ENCODE results near the gene ANKS1B.

The ANKS1B gene

DNA sequence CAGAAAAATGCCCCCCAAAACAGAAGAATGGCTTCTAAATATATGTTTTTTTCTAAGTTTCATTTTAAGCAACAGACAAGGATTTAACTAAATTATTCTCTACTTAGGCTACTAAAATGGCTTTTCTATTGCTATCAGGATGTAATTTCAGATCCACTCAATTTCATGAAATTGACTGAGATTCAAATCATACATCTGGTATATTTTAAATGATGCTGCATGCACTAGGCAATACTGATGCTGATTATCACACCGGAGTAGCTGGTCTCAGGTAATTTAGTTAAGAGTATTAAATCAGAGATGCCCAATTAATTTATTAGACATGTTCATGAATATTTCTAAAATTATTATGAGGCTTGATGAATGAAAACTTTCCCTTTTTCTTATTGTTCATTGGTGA lies 1188.0 kb downstream of the ANKS1B start:
- H3K4me1 ChIP-seq (ENCODE audit: insufficient read depth, low read length) = peaks cover 5% of the 10 kb centered on the region
- no peaks in the 10 kb centered on the region for H3K9me3 ChIP-seq (ENCODE audit: low read length)
- no peaks in the 10 kb centered on the region for H3K27me3 ChIP-seq (ENCODE audit: insufficient read depth, low read length)
- no peak overlapping the region for H2AFZ ChIP-seq (ENCODE audit: low read depth, low read length)
- H3K4me3 ChIP-seq (ENCODE audit: low read length) = no peak overlapping the region
- no peaks in the 10 kb centered on the region for H3K36me3 ChIP-seq (ENCODE audit: insufficient read depth, low read length)

DNA sequence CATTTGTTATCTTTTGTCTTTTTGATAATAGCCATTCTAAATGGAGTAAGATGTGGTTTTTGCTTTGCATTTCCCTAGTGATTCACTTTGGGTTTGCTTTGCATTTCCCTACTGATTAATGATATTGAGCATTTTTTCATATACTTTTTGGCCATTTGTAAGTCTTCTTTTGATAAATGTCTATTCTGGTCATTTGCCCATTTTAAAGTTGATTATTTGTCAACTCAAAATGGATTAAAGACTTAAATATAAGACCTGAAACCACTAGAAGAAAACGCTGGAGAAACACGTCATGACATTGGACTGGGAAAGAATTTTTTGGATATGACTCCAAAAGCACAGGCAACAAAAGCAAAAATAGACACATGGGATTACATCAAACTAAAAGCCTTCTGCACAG lies 1191.6 kb downstream of the ANKS1B start:
- Histone ChIP-seq H3K27me3 (ENCODE audit: insufficient read depth, low read length) (no peaks in the 10 kb centered on the region), H3K9me3 (ENCODE audit: low read length) (no peaks in the 10 kb centered on the region), H2AFZ (ENCODE audit: low read depth, low read length) (no peak overlapping the region), H3K4me3 (ENCODE audit: low read length) (no peak overlapping the region), H3K4me1 (ENCODE audit: insufficient read depth, low read length) (no peaks in the 10 kb centered on the region), H3K36me3 (ENCODE audit: insufficient read depth, low read length) (no peaks in the 10 kb centered on the region)

- H3K4me1 ChIP-seq (ENCODE audit: insufficient read depth, low read length) = no peaks in the 10 kb centered on the region
Measured at GRCh38 chr12:98791406-98791805, 1193.3 kb downstream of the ANKS1B start.

GRCh38 chr12:98788396-98788795 lies 1196.3 kb downstream of the ANKS1B start:
- no peaks in the 10 kb centered on the region for H3K27me3 ChIP-seq (ENCODE audit: insufficient read depth, low read length)
- no peaks in the 10 kb centered on the region for H3K9me3 ChIP-seq (ENCODE audit: low read length)

More at GRCh38 chr12:98791406-98791805, 1193.3 kb downstream of the ANKS1B start:
- Histone ChIP-seq H3K9me3 (ENCODE audit: low read length) (no peaks in the 10 kb centered on the region), H3K36me3 (ENCODE audit: insufficient read depth, low read length) (no peaks in the 10 kb centered on the region), H3K4me3 (ENCODE audit: low read length) (no peak overlapping the region), H3K27me3 (ENCODE audit: insufficient read depth, low read length) (no peaks in the 10 kb centered on the region), H2AFZ (ENCODE audit: low read depth, low read length) (no peak overlapping the region)

DNA sequence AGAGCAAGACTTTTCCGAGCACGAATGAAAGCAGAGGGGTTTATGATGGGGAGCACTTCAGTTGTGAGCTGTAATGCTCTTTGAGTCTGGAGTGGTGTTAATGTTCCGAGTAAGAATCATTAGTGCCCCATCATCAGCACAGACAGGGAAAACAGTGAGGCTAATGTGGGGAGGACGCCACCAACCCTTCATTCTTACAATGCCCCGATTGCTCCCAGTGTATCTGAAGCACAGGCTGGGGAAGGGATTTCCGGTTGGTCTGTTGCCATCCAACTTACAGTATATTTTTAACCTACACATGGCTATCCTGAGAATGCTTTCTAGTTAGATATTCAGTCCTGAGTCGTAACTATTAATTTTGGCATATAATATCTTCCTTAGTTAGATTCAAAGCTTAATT lies 1198.1 kb downstream of the ANKS1B start:
- H3K4me3 ChIP-seq (ENCODE audit: low read length) = no peak overlapping the region
- no peaks in the 10 kb centered on the region for H3K4me1 ChIP-seq (ENCODE audit: insufficient read depth, low read length)
- no peaks in the 10 kb centered on the region for H3K9me3 ChIP-seq (ENCODE audit: low read length)
- H3K27me3 ChIP-seq (ENCODE audit: insufficient read depth, low read length) = no peaks in the 10 kb centered on the region
- H3K36me3 ChIP-seq (ENCODE audit: insufficient read depth, low read length) = no peaks in the 10 kb centered on the region
- no peak overlapping the region for H2AFZ ChIP-seq (ENCODE audit: low read depth, low read length)

More at GRCh38 chr12:98788396-98788795, 1196.3 kb downstream of the ANKS1B start:
- no peaks in the 10 kb centered on the region for H3K4me1 ChIP-seq (ENCODE audit: insufficient read depth, low read length)
- H3K36me3 ChIP-seq (ENCODE audit: insufficient read depth, low read length) = no peaks in the 10 kb centered on the region
- no peak overlapping the region for H3K4me3 ChIP-seq (ENCODE audit: low read length)
- H2AFZ ChIP-seq (ENCODE audit: low read depth, low read length) = no peak overlapping the region

- no peaks in the 10 kb centered on the region for H3K36me3 ChIP-seq (ENCODE audit: insufficient read depth, low read length)
- H3K9me3 ChIP-seq (ENCODE audit: low read length) = no peaks in the 10 kb centered on the region
- no peak overlapping the region for H3K4me3 ChIP-seq (ENCODE audit: low read length)
- H3K4me1 ChIP-seq (ENCODE audit: insufficient read depth, low read length) = peaks cover 3% of the 10 kb centered on the region
- no peaks in the 10 kb centered on the region for H3K27me3 ChIP-seq (ENCODE audit: insufficient read depth, low read length)
- H2AFZ ChIP-seq (ENCODE audit: low read depth, low read length) = no peak overlapping the region
Measured at GRCh38 chr12:98783420-98783819, 1201.3 kb downstream of the ANKS1B start.

GRCh38 chr12:98780261-98780660 lies 1204.5 kb downstream of the ANKS1B start:
- H3K4me1 ChIP-seq (ENCODE audit: insufficient read depth, low read length) = peaks cover 3% of the 10 kb centered on the region
- no peaks in the 10 kb centered on the region for H3K27me3 ChIP-seq (ENCODE audit: insufficient read depth, low read length)
- H3K9me3 ChIP-seq (ENCODE audit: low read length) = no peaks in the 10 kb centered on the region
- no peaks in the 10 kb centered on the region for H3K36me3 ChIP-seq (ENCODE audit: insufficient read depth, low read length)
- H3K4me3 ChIP-seq (ENCODE audit: low read length) = no peak overlapping the region
- H2AFZ ChIP-seq (ENCODE audit: low read depth, low read length) = no peak overlapping the region

DNA sequence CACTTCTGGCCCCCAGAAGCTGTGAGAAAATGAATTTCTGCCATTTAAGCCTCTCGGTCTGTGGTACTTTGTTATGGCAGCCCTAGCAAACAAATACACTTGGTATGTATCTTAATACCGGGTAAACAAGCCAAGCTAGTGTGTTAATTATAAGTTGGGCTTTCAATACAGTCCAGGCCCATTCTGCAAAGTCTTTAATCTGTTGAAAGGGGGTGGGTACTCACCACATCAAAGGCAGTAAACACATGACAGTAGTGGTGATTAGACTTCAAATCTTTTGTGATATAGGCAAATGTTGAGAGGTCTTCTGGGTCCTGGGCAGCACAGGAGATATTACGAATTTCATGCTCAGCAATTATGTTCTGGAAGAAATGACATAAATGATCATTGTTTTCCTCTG lies 1211.9 kb downstream of the ANKS1B start:
- Histone ChIP-seq H3K36me3 (ENCODE audit: insufficient read depth, low read length) (no peaks in the 10 kb centered on the region), H3K27me3 (ENCODE audit: insufficient read depth, low read length) (no peaks in the 10 kb centered on the region), H3K4me1 (ENCODE audit: insufficient read depth, low read length) (no peaks in the 10 kb centered on the region)

DNA sequence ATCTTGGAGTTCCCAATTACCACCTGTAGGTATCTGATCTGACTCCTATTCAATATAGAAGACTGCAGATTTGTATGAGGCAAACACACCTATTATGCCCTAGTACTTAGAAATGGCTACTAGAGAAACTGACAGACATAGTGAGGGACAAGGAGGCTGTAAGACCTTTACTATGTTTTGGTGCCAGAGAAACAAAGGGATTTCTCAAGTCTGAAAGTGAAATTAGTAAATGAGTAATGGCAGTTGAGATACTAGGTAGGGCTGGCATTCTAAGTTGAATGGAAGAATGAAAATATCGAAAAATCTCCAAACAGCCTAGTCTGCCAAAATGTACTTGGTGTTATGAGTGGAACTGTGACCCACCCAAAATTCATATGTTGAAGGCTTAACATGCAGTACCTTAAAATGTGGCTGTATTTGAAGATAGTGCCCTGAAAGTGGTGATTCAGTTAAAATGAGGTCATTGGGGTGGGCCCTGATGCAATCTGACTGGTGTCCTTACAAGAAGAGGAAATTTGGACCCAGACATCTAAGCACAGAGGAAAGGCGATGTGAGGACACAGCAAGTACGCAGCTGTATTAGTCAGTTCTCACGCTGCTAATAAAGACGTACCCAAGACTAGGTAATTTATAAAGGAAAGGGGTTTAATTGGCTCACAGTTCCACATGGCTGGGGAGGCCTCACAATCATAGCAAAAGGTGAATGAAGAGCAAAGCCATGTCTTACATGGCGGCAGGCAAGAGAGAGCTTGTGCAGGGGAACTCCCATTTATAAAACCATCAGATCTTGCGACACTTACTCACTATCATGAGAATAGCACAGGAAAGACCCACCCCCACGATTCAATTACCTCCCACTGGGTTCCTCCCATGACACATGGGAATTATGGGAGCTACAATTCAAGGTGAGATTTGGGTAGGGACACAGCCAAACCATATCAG lies 1212.7 kb downstream of the ANKS1B start:
- Histone ChIP-seq H3K4me1 (ENCODE audit: insufficient read depth, low read length) (no peaks in the 10 kb centered on the region), H2AFZ (ENCODE audit: low read depth, low read length) (no peak overlapping the region), H3K27me3 (ENCODE audit: insufficient read depth, low read length) (no peaks in the 10 kb centered on the region), H3K9me3 (ENCODE audit: low read length) (no peaks in the 10 kb centered on the region), H3K4me3 (ENCODE audit: low read length) (no peak overlapping the region), H3K36me3 (ENCODE audit: insufficient read depth, low read length) (no peaks in the 10 kb centered on the region)

More for the DNA sequence above, 1211.9 kb downstream of the ANKS1B start:
- no peak overlapping the region for H3K4me3 ChIP-seq (ENCODE audit: low read length)
- H2AFZ ChIP-seq (ENCODE audit: low read depth, low read length) = no peak overlapping the region
- H3K9me3 ChIP-seq (ENCODE audit: low read length) = no peaks in the 10 kb centered on the region

DNA sequence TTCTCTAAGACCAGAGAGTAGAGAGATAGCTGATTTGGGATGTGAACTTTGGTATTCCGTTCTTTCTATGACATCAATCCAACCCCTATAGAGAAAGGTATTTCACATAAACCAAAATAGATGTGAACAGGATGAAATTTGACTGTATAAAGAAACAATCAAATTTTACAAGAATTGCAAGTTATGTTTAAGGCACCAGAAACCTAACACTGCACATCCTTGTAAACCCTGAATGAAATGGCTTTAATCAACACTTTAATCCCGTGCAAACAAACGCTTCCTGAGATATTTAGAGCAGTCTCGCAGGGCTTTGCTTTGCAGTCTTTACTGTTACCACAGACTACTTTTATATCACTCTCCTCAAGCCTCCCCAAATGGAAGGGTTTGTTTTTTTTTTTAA lies 1214.5 kb downstream of the ANKS1B start:
- Histone ChIP-seq H3K9me3 (ENCODE audit: low read length) (no peaks in the 10 kb centered on the region), H3K4me1 (ENCODE audit: insufficient read depth, low read length) (no peaks in the 10 kb centered on the region), H3K27me3 (ENCODE audit: insufficient read depth, low read length) (no peaks in the 10 kb centered on the region), H3K36me3 (ENCODE audit: insufficient read depth, low read length) (no peaks in the 10 kb centered on the region), H2AFZ (ENCODE audit: low read depth, low read length) (no peak overlapping the region), H3K4me3 (ENCODE audit: low read length) (no peak overlapping the region)

DNA sequence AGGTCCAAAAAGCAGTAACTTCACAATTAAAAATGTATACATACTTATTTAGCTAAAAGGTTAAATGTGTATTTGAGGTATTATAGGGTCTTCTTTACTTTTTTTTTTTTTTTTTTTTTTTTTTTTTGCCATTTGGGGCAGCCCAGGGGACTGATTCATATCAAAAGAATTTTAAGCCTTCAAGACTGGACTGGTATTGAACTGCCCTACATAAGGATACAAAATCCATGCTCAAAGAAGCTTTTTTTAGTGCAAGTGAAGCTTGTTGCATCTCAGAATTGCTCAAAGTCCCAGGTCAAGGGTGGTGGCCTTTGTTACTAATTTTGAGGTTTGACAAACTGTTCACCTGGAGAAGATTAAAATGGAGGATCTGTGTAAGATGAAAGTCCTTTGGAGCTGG lies 1215.7 kb downstream of the ANKS1B start:
- H3K36me3 ChIP-seq (ENCODE audit: insufficient read depth, low read length) = no peaks in the 10 kb centered on the region

GRCh38 chr12:98767248-98767647 lies 1217.5 kb downstream of the ANKS1B start:
- Histone ChIP-seq H3K9me3 (ENCODE audit: low read length) (no peaks in the 10 kb centered on the region), H3K4me3 (ENCODE audit: low read length) (no peak overlapping the region), H2AFZ (ENCODE audit: low read depth, low read length) (no peak overlapping the region), H3K36me3 (ENCODE audit: insufficient read depth, low read length) (no peaks in the 10 kb centered on the region), H3K27me3 (ENCODE audit: insufficient read depth, low read length) (no peaks in the 10 kb centered on the region), H3K4me1 (ENCODE audit: insufficient read depth, low read length) (peaks cover under 1% of the 10 kb centered on the region)

More for the DNA sequence above, 1215.7 kb downstream of the ANKS1B start:
- no peak overlapping the region for H2AFZ ChIP-seq (ENCODE audit: low read depth, low read length)
- H3K27me3 ChIP-seq (ENCODE audit: insufficient read depth, low read length) = no peaks in the 10 kb centered on the region
- H3K4me3 ChIP-seq (ENCODE audit: low read length) = no peak overlapping the region
- no peaks in the 10 kb centered on the region for H3K4me1 ChIP-seq (ENCODE audit: insufficient read depth, low read length)
- H3K9me3 ChIP-seq (ENCODE audit: low read length) = no peaks in the 10 kb centered on the region

DNA sequence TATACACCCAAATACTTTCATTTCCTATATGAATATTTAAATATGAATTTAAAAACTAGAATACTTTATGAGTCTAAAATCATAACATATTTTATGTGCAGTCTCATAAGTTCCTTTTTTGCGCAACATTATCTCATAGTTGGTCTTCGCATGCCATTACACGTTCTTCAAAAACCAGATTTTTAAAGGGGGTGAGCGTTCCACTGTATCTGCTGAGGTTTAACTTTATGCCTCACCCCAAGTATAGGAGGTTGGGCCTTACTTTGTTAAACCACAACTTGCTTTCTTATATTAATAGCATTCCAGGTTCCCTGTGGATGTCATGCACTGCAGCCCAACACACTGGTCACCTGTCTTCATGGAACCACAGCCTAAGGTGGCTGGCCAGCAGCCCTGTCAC lies 1221.1 kb downstream of the ANKS1B start:
- Histone ChIP-seq H3K4me1 (ENCODE audit: insufficient read depth, low read length) (peaks cover 9% of the 10 kb centered on the region), H3K9me3 (ENCODE audit: low read length) (no peaks in the 10 kb centered on the region), H3K4me3 (ENCODE audit: low read length) (no peak overlapping the region), H3K27me3 (ENCODE audit: insufficient read depth, low read length) (no peaks in the 10 kb centered on the region), H2AFZ (ENCODE audit: low read depth, low read length) (no peak overlapping the region), H3K36me3 (ENCODE audit: insufficient read depth, low read length) (no peaks in the 10 kb centered on the region)

Data from neuron (in vitro differentiated cells).